Sciatic nerve (tissue), 2 donors: ENCODE measurements around the gene IL17RE. TPM values are rescaled to one million over a fixed set of nuclear protein-coding genes. Genes with fewer than 3 reads are reported as not detected.
"Not testable (repeated sequence)": the region's sequence is repeated elsewhere in the genome, so short reads cannot be mapped to it uniquely, and the experiment has no call there.

Experiments
- ATAC-seq: fragments of 200-7000 bp; cut with Tn5 transposase; one replicate; pipeline ENCODE4 v1.9.1; 2020; ENCODE audit warnings: mild to moderate bottlenecking, moderate library complexity
- DNase-seq: peaks from one replicate; pipeline ENCODE4 v3.0.0-alpha.2; 2020; ENCODE audit warnings: low spot score
- intact Hi-C: fragments of 100-400 bp; cut with DNase I; formaldehyde crosslinking; loops from one replicate; pipeline ENCODE4 v1.14.2; 2022
- total RNA-seq: library from RNA; stranded (reverse); fragmentation: NEBNext Ultra II Directional; extraction: Animal tissue kit (Norgen Biotek cat#: 25700); gene quantifications from one replicate; pipeline ENCODE4 v1.2.1, GENCODE V29; 2021
- donor health status: DM: no; HTN: no; CAD: no.
- donor health status: DM: no; HTN: no; CAD: no.

IL17RE gene
- total RNA-seq, 1 donor from 2014 or later = 5.3 TPM

DNA sequence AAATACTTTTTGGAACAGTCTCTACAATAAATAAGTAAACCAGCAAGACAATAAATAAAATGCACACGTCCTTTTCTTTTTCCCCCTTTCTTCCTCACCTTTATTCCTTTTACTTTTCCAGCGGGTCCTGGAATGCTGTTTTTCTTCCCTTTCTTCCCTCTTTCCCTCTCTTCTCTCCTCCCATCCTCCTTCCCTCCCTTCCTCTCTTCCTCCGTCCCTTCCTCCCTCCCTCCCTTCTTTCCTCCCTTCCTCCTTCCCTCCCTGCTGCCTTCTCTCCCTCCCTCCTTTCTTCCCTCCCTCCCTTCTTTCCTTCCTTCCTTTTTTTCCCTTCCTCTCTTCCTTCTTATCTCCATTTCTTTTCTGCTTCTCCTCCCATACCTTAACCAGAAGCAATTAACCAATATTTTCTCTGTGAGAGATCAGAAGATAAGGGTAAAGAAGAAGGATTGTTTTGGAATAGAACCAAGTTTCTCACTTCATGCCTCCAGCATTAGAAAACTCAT is 3.3 kb upstream of the IL17RE start:
- no peak for ATAC-seq
- no peak for DNase-seq
- intact Hi-C loops = no loop called here

DNA sequence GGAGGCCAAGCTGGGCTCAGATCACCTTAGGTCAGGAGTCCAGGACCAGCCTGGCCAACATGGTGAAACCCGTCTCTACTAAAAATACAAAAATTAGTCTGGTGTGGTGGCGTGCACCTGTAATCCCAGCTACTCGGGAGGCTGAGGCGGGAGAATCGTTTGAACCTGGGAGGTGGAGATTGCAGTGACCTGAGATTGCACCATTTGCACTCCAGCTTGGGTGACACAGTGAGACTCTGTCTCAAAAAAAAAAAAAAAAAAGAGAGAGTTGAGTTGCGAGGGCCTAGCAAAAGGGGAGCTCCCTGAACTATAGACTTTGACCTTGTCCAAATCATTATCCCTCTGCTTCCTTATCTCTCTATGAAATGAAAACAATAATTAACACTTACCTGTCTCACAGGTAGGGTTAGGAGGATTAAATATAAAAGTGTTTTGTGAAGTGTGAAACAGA is 1.7 kb upstream of the IL17RE start:
- intact Hi-C loops, DNase-seq, ATAC-seq: not testable (repeated sequence)

GRCh38 chr3:9901967-9902366 is 681 bp upstream of the IL17RE start:
- DNase-seq = no peak
- intact Hi-C loops = no loop called here

GRCh38 chr3:9903238-9903624 is 583 bp downstream of the IL17RE start:
- intact Hi-C loops = no loop called here
- DNase-seq = no peak
- no peak for ATAC-seq

More at GRCh38 chr3:9901967-9902366, 681 bp upstream of the IL17RE start:
- ATAC-seq = no peak

DNA sequence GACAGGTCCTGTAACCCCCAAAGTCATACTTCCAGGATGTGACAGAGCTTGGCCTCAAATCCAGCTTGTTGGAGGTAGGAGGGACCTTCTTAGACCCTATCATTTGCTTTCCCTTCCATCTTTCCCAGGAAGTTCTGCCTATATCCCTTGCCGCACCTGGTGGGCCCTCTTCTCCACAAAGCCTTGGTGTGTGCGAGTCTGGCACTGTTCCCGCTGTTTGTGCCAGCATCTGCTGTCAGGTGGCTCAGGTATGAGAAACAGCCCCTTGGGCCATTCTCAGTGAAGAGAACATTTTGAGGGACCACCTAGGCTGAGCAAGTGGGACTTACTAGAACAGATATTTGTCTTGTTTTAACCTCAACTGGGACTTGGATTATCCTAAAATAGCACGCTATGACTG is 1.3 kb downstream of the IL17RE start:
- ATAC-seq (no peak), DNase-seq (no peak)
- intact Hi-C loops = no loop called here

- intact Hi-C loops = no loop called here
- no peak for ATAC-seq
These were observed 3.8 kb downstream of the IL17RE start for GRCh38 chr3:9906480-9906879.

GRCh38 chr3:9908286-9908685 is 5.6 kb downstream of the IL17RE start:
- DNase-seq = no peak
- ATAC-seq = no peak
- intact Hi-C loops = no loop called here

More at GRCh38 chr3:9906480-9906879, 3.8 kb downstream of the IL17RE start:
- no peak for DNase-seq

DNA sequence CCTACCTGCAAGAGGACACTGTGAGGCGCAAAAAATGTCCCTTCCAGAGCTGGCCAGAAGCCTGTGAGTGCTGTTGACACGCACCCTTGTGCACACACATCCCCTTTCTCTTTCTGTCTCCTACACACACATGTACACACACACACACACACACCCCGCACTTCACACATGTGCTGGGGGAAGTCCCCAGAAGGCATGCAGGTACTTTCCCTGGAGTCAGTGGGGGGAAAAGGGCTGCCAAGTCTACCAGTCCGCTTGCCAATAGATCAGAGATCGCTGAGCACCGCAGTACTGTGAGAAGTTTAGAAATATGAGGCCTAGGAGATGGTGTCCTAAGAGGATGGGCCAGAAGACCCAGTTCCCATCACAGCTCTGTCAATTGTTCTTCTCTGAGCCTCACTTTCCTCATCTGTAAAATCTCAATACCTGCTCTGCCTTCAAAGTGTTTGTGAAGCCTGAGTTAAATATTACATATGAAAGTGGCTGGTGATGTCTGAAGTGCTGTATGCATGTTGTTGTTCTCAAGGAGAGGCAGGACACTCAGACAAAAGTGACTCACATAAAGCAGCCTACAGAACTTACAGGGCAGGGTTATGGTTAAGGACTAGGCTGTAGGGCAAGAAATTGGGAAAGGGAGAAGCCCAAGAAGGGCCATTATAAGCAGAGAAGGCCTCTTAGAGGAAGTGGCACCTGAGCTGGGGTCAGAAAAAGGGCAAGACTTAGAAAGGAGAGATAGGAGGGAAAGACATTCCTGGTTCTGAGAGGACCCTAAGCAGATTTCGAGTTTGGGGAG is 6.8 kb downstream of the IL17RE start:
- no peak for DNase-seq
- ATAC-seq = no peak
- intact Hi-C loops = loop anchor here (10.0 kb wide), 1 partner anchor 65 kb away; the partner anchor contains the start of gene RPUSD3

DNA sequence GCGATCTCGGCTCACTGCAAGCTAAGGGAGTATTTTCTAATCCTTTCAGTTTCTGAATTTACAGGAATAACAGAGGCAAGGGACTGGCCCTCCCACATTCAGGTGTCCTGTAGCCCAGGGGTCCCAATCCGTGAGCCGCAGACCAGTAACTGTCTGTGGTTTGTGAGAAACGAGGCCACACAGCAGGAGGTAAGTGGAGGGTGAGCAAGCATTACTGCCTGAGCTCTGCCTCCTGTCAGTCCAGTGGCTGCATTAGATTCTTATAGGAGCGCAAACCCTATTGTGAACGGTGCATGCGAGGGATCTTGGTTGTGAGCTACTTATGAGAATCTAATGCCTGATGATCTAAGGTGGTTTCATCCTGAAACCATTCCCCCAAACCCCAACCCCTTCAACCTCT is 9.2 kb downstream of the IL17RE start:
- ATAC-seq (no peak), DNase-seq (no peak)
- intact Hi-C loops = loop anchor here (10.0 kb wide), 1 partner anchor 67 kb away; the partner anchor contains the start of gene RPUSD3

GRCh38 chr3:9912294-9912935 is 9.8 kb downstream of the IL17RE start:
- intact Hi-C loops = loop anchor here (10.0 kb wide), 1 partner anchor 68 kb away; the partner anchor contains the start of gene RPUSD3
- no peak for DNase-seq
- no peak for ATAC-seq

GRCh38 chr3:9913601-9914000 is 11.0 kb downstream of the IL17RE start:
- DNase-seq (no peak), ATAC-seq (no peak)
- intact Hi-C loops = loop anchor here (10.0 kb wide), 1 partner anchor 69 kb away; the partner anchor contains the start of gene RPUSD3

GRCh38 chr3:9914011-9914410 is 11.4 kb downstream of the IL17RE start:
- DNase-seq (no peak), ATAC-seq (no peak)
- intact Hi-C loops = loop anchor here (10.0 kb wide), 1 partner anchor 69 kb away; the partner anchor contains the start of gene RPUSD3

GRCh38 chr3:9914559-9915253 is 12.1 kb downstream of the IL17RE start:
- peak; percentile 0 for ATAC-seq
- intact Hi-C loops = loop anchor here (10.0 kb wide), 1 partner anchor 70 kb away; the partner anchor contains the start of gene RPUSD3

GRCh38 chr3:9915254-9916141 is 12.8 kb downstream of the IL17RE start:
- intact Hi-C loops = loop anchor here (10.0 kb wide), 1 partner anchor 71 kb away; the partner anchor contains the start of gene RPUSD3
- peak; percentile 65 for ATAC-seq
- peak; percentile 87 for DNase-seq

More at GRCh38 chr3:9914559-9915253, 12.1 kb downstream of the IL17RE start:
- DNase-seq = no peak

- DNase-seq (no peak), ATAC-seq (peak; percentile 24)
- intact Hi-C loops = loop anchor here (10.0 kb wide), 1 partner anchor 72 kb away; the partner anchor contains the start of gene RPUSD3
These were observed 13.7 kb downstream of the IL17RE start for GRCh38 chr3:9916346-9916733.

DNA sequence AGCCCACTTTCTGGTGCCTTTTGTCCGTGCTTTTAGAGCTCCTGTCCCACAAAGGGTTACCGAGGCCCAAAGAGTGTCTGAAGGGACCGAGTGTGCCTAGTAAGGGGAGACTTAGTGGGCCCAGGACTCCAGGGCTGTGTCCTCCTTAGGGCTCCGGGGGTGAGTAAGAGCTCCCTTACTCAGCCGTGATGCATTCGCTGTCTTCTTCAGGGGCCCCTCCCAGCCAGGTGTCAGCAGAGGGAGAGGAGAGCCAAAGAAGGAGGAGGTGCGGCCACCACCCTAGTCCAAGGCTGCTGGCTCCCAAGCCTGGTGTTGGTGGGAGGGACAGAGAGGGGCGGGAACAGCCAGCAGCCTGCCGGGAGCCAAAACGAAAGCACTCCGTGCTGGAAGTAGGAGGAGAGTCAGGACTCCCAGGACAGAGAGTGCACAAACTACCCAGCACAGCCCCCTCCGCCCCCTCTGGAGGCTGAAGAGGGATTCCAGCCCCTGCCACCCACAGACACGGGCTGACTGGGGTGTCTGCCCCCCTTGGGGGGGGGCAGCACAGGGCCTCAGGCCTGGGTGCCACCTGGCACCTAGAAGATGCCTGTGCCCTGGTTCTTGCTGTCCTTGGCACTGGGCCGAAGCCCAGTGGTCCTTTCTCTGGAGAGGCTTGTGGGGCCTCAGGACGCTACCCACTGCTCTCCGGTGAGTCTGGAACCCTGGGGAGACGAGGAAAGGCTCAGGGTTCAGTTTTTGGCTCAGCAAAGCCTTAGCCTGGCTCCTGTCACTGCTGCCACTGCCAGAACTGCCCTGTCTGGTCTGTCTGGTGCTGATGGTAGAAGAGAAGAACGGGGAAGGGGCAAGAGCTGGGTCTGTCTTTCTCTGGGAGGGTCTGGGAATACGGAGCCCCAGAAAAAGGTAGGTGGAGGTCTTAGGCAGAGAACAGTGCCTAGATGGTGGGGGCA is 14.4 kb downstream of the IL17RE start, which contains the start of gene IL17RC:
Gene IL17RC (plus strand): TSS at position 365 of the 947 bp plus-strand sequence. CDS start 218 bp downstream, at position 583.
- DNase-seq (peak; percentile 90), ATAC-seq (peak; percentile 95)
- intact Hi-C loops = loop anchor here (10.0 kb wide), 1 partner anchor 72 kb away; the partner anchor contains the start of gene RPUSD3

- ATAC-seq (no peak), DNase-seq (no peak)
- intact Hi-C loops = loop anchor here (10.0 kb wide), 1 partner anchor 73 kb away; the partner anchor contains the start of gene RPUSD3
These were observed 15.2 kb downstream of the IL17RE start for GRCh38 chr3:9917820-9918219.
